ENCODE results near the gene MRPL52. TPM values are rescaled to one million over a fixed set of nuclear protein-coding genes. Genes with fewer than 3 reads are reported as not detected.

MRPL52 gene
- total and polyA plus RNA-seq, 2 of the 13 experiments (the other 11 are each of a cell fraction or from before 2014, with no cell fraction given): 118 to 329 TPM

DNA sequence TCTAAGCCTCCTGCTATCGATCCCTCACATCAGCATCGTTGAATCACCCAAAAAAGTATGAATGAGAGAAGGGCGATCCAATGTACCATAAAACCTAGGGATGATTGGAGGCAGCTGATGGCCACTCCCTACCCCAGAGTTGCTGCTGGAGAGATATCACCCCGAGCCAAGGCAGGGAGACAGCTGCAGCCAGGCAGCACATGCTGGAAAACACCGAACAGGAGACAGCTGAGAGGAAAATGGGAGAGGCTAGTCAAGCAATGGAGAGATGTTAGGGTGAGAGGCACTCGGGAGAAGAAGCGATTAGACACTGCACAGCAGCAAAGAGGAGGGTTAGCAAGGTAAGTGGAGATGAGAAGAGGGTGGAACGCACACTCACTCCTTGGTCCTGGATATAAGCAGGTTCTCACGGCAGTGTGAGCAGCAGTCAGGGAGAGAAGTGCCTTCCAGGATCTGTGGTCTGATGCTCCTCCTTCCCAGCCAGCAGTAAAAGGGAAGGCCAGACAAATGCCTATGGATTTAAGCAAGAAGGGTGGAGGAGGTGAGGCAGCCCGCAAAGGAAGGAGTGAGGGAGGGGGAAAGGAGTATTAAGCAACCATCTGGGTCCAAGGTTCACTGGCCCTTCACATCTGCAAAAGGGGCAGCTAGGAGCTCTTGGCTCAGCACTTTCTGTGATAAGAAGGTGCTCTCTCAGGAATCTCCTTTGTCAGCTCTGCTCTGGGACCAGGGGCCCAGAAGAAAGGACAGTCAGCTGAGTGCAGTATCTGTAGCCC, 14.6 kb upstream of the MRPL52 start, which contains the start of gene SLC7A7 (continued):
- TF ChIP-seq ZSCAN30 (CRISPR knock-in tag; IDR thresholded peaks at IDR 0.05) (no peak), HIVEP1 (CRISPR knock-in tag; IDR thresholded peaks at IDR 0.05) (no peak; the same call in 1 of the 2 replicates), ZNF746 (CRISPR knock-in tag; IDR thresholded peaks at IDR 0.05) (no peak), ETV5 (CRISPR knock-in tag; IDR thresholded peaks at IDR 0.05; ENCODE audit: borderline replicate concordance) (no peak), ZNF773 (CRISPR knock-in tag; IDR thresholded peaks at IDR 0.05; ENCODE audit: borderline replicate concordance) (no peak), PHB2 (IDR thresholded peaks at IDR 0.05; ENCODE audit: partially characterized antibody) (no peak), MXI1 (IDR thresholded peaks at IDR 0.05; ENCODE audit: borderline replicate concordance, low read depth, low read length) (no peak), TAF1 (CRISPR knock-in tag; IDR thresholded peaks at IDR 0.05) (no peak), ZNF552 (CRISPR knock-in tag; IDR thresholded peaks at IDR 0.05; ENCODE audit: borderline replicate concordance) (no peak), ZFP62 (CRISPR knock-in tag; IDR thresholded peaks at IDR 0.05) (no peak), FOXO1 (CRISPR knock-in tag; IDR thresholded peaks at IDR 0.05) (0 out of 2 replicates have a peak, but pooled peaks have one; percentile 10), MAZ (IDR thresholded peaks at IDR 0.05; ENCODE audit: borderline replicate concordance, low read depth, low read length) (no peak), MAZ (CRISPR knock-in tag; IDR thresholded peaks at IDR 0.05; ENCODE audit: low read depth) (no peak), NFYC (CRISPR knock-in tag; IDR thresholded peaks at IDR 0.05) (no peak), SNAPC2 (CRISPR knock-in tag; IDR thresholded peaks at IDR 0.05) (no peak), ZNF431 (CRISPR knock-in tag; IDR thresholded peaks at IDR 0.05; ENCODE audit: borderline replicate concordance, low read depth) (no peak), SRSF1 (optimal IDR thresholded peaks at IDR 0.05; ENCODE audit: low read depth, low read length) (no peak), ASH2L (IDR thresholded peaks at IDR 0.05; ENCODE audit: insufficient read length, low read depth, low read length) (no peak)
- TF ChIP-seq, protein P1, sequence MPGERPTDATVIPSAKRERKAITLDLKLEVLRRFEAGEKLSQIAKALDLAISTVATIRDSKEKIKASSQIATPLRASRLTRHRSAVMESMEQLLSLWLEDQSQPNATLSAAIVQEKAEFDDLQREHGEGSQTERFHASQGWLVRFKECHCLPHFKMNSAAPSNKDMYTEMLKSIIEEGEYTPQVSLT (CRISPR knock-in tag; IDR thresholded peaks at IDR 0.05; ENCODE audit: borderline replicate concordance, low read depth): no peak
- TF ChIP-seq, protein P2, sequence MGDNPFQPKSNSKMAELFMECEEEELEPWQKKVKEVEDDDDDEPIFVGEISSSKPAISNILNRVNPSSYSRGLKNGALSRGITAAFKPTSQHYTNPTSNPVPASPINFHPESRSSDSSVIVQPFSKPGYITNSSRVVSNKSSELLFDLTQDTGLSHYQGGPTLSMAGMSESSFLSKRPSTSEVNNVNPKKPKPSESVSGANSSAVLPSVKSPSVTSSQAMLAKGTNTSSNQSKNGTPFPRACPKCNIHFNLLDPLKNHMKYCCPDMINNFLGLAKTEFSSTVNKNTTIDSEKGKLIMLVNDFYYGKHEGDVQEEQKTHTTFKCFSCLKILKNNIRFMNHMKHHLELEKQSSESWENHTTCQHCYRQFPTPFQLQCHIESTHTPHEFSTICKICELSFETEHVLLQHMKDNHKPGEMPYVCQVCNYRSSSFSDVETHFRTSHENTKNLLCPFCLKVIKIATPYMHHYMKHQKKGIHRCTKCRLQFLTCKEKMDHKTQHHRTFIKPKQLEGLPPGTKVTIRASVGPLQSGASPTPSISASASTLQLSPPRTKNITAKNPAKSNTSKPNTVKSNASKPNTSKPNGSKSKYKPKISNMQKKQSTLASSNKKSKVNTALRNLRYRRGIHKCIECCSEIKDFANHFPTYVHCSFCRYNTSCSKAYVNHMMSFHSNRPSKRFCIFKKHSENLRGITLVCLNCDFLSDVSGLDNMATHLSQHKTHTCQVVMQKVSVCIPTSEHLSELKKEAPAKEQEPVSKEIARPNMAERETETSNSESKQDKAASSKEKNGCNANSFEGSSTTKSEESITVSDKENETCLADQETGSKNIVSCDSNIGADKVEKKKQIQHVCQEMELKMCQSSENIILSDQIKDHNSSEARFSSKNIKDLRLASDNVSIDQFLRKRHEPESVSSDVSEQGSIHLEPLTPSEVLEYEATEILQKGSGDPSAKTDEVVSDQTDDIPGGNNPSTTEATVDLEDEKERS (CRISPR knock-in tag; IDR thresholded peaks at IDR 0.05): no peak
- TF ChIP-seq, protein P3, sequence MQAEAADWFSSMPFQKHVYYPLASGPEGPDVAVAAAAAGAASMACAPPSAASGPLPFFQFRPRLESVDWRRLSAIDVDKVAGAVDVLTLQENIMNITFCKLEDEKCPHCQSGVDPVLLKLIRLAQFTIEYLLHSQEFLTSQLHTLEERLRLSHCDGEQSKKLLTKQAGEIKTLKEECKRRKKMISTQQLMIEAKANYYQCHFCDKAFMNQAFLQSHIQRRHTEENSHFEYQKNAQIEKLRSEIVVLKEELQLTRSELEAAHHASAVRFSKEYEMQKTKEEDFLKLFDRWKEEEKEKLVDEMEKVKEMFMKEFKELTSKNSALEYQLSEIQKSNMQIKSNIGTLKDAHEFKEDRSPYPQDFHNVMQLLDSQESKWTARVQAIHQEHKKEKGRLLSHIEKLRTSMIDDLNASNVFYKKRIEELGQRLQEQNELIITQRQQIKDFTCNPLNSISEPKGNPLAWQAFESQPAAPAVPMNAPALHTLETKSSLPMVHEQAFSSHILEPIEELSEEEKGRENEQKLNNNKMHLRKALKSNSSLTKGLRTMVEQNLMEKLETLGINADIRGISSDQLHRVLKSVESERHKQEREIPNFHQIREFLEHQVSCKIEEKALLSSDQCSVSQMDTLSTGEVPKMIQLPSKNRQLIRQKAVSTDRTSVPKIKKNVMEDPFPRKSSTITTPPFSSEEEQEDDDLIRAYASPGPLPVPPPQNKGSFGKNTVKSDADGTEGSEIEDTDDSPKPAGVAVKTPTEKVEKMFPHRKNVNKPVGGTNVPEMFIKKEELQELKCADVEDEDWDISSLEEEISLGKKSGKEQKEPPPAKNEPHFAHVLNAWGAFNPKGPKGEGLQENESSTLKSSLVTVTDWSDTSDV (CRISPR knock-in tag; IDR thresholded peaks at IDR 0.05): no peak
- TF ChIP-seq, protein P4, sequence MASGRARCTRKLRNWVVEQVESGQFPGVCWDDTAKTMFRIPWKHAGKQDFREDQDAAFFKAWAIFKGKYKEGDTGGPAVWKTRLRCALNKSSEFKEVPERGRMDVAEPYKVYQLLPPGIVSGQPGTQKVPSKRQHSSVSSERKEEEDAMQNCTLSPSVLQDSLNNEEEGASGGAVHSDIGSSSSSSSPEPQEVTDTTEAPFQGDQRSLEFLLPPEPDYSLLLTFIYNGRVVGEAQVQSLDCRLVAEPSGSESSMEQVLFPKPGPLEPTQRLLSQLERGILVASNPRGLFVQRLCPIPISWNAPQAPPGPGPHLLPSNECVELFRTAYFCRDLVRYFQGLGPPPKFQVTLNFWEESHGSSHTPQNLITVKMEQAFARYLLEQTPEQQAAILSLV (CRISPR knock-in tag; IDR thresholded peaks at IDR 0.05; ENCODE audit: borderline replicate concordance): 0 out of 2 replicates have a peak, but pooled peaks have one; percentile 20
- TF ChIP-seq, protein P5, sequence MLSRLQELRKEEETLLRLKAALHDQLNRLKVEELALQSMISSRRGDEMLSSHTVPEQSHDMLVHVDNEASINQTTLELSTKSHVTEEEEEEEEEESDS (CRISPR knock-in tag; IDR thresholded peaks at IDR 0.05; ENCODE audit: borderline replicate concordance): no peak

All from HepG2 (cell line).